ENCODE measurements around the gene TOP2B.

GRCh38 chr3:25618028-25618427, 46.7 kb downstream of the TOP2B start:
- TF ChIP-seq, protein P1, sequence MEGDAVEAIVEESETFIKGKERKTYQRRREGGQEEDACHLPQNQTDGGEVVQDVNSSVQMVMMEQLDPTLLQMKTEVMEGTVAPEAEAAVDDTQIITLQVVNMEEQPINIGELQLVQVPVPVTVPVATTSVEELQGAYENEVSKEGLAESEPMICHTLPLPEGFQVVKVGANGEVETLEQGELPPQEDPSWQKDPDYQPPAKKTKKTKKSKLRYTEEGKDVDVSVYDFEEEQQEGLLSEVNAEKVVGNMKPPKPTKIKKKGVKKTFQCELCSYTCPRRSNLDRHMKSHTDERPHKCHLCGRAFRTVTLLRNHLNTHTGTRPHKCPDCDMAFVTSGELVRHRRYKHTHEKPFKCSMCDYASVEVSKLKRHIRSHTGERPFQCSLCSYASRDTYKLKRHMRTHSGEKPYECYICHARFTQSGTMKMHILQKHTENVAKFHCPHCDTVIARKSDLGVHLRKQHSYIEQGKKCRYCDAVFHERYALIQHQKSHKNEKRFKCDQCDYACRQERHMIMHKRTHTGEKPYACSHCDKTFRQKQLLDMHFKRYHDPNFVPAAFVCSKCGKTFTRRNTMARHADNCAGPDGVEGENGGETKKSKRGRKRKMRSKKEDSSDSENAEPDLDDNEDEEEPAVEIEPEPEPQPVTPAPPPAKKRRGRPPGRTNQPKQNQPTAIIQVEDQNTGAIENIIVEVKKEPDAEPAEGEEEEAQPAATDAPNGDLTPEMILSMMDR (IDR thresholded peaks at IDR 0.05; ENCODE audit: low read depth, low read length), result no peak
- no peak for TF ChIP-seq POLR2A (IDR thresholded peaks at IDR 0.05; ENCODE audit: extremely low read depth, insufficient read length)
- TF ChIP-seq, protein P2, sequence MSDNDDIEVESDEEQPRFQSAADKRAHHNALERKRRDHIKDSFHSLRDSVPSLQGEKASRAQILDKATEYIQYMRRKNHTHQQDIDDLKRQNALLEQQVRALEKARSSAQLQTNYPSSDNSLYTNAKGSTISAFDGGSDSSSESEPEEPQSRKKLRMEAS (IDR thresholded peaks at IDR 0.05; ENCODE audit: low read depth, low read length), result no peak

Data from NB4 (cell line).